ENCODE data around the gene PDPK1.

The PDPK1 gene

GRCh38 chr16:2537451-2538379 lies at the start of gene PDPK1:
PDPK1 (plus strand) TSS chr16:2538021; CDS start chr16:2538113, 92 bp downstream.
- DNase-seq: peak; percentile 90

GRCh38 chr16:2489581-2489980 lies 48.2 kb upstream of the PDPK1 start:
- DNase-seq: no peak

GRCh38 chr16:2490190-2491105 lies 47.4 kb upstream of the PDPK1 start:
- no peak for DNase-seq

GRCh38 chr16:2492292-2492691 lies 45.5 kb upstream of the PDPK1 start:
- no peak for DNase-seq

GRCh38 chr16:2493605-2494004 lies 44.2 kb upstream of the PDPK1 start:
- no peak for DNase-seq

GRCh38 chr16:2494616-2495015 lies 43.2 kb upstream of the PDPK1 start:
- DNase-seq: no peak

- no peak for DNase-seq
Observed at GRCh38 chr16:2495041-2495440, 42.8 kb upstream of the PDPK1 start.

GRCh38 chr16:2496223-2497115 lies 41.4 kb upstream of the PDPK1 start:
- no peak for DNase-seq

GRCh38 chr16:2497116-2497630 lies 40.6 kb upstream of the PDPK1 start:
- no peak for DNase-seq

- DNase-seq: no peak
Observed at GRCh38 chr16:2497695-2498484, 39.9 kb upstream of the PDPK1 start.

- no peak for DNase-seq
Observed at GRCh38 chr16:2498531-2499253, 39.1 kb upstream of the PDPK1 start.

GRCh38 chr16:2499454-2499853 lies 38.4 kb upstream of the PDPK1 start:
- DNase-seq: no peak

GRCh38 chr16:2499890-2500429 lies 37.9 kb upstream of the PDPK1 start:
- no peak for DNase-seq

- no peak for DNase-seq
Observed at GRCh38 chr16:2500430-2500917, 37.3 kb upstream of the PDPK1 start.

- peak; percentile 79 for DNase-seq
Observed at GRCh38 chr16:2500918-2501750, 36.7 kb upstream of the PDPK1 start.

GRCh38 chr16:2501946-2502895 lies 35.6 kb upstream of the PDPK1 start:
- no peak for DNase-seq

GRCh38 chr16:2505695-2506094 lies 32.1 kb upstream of the PDPK1 start:
- DNase-seq: no peak

- no peak for DNase-seq
Observed at GRCh38 chr16:2507052-2507659, 30.7 kb upstream of the PDPK1 start.
